Measurements from ENCODE around the gene BRINP1. TPM values are rescaled to one million over a fixed set of nuclear protein-coding genes. Genes with fewer than 3 reads are reported as not detected.

Gene BRINP1
- total RNA-seq, 2 experiments from 2014 or later: not detected

GRCh38 chr9:119165131-119165530 is 204.1 kb downstream of the BRINP1 start:
- ChIA-PET POLR2A (no interaction called here), CTCF (no interaction called here)
- intact Hi-C loops (cut with micrococcal nuclease): no loop called here
- H3K27me3 Mint-ChIP-seq: peaks cover 4% of the 10 kb centered on the region
- no peak for DNase-seq
- H3K4me1 Mint-ChIP-seq (ENCODE audit: low read depth): no peaks in the 10 kb centered on the region
- H3K9me3 Mint-ChIP-seq: peaks cover 2% of the 10 kb centered on the region
- H3K27ac Mint-ChIP-seq: no peak overlapping the region
- no peak overlapping the region for H3K4me3 Mint-ChIP-seq
- H3K36me3 Mint-ChIP-seq: no peaks in the 10 kb centered on the region

- Mint-ChIP-seq H3K9me3 (peaks cover 2% of the 10 kb centered on the region), H3K27me3 (peaks cover 4% of the 10 kb centered on the region), H3K27ac (no peak overlapping the region), H3K4me1 (ENCODE audit: low read depth) (no peaks in the 10 kb centered on the region), H3K36me3 (no peaks in the 10 kb centered on the region), H3K4me3 (no peak overlapping the region)
- POLR2A ChIA-PET: no interaction called here
- CTCF ChIA-PET: no interaction called here
- no peak for DNase-seq
- intact Hi-C loops (cut with micrococcal nuclease): no loop called here
These were observed 204.5 kb downstream of the BRINP1 start for GRCh38 chr9:119164716-119165115.

GRCh38 chr9:119160551-119160950 is 208.7 kb downstream of the BRINP1 start:
- H3K27ac Mint-ChIP-seq: no peak overlapping the region
- H3K36me3 Mint-ChIP-seq: no peaks in the 10 kb centered on the region
- intact Hi-C loops (cut with micrococcal nuclease): no loop called here
- H3K4me1 Mint-ChIP-seq (ENCODE audit: low read depth): no peaks in the 10 kb centered on the region
- ChIA-PET POLR2A (no interaction called here), CTCF (no interaction called here)
- H3K4me3 Mint-ChIP-seq: no peak overlapping the region
- H3K9me3 Mint-ChIP-seq: peaks cover 4% of the 10 kb centered on the region
- H3K27me3 Mint-ChIP-seq: no peaks in the 10 kb centered on the region
- no peak for DNase-seq

GRCh38 chr9:119159386-119159785 is 209.8 kb downstream of the BRINP1 start:
- DNase-seq: no peak
- Mint-ChIP-seq H3K36me3 (no peaks in the 10 kb centered on the region), H3K27me3 (no peaks in the 10 kb centered on the region), H3K4me3 (no peak overlapping the region), H3K9me3 (peaks cover 4% of the 10 kb centered on the region), H3K27ac (no peak overlapping the region), H3K4me1 (ENCODE audit: low read depth) (no peaks in the 10 kb centered on the region)
- intact Hi-C loops (cut with micrococcal nuclease): no loop called here
- POLR2A ChIA-PET: no interaction called here
- CTCF ChIA-PET: no interaction called here

- CTCF ChIA-PET: no interaction called here
- Mint-ChIP-seq H3K4me3 (no peak overlapping the region), H3K4me1 (ENCODE audit: low read depth) (no peaks in the 10 kb centered on the region), H3K27ac (no peak overlapping the region), H3K36me3 (no peaks in the 10 kb centered on the region), H3K9me3 (peaks cover 2% of the 10 kb centered on the region), H3K27me3 (no peaks in the 10 kb centered on the region)
- no peak for DNase-seq
- POLR2A ChIA-PET: no interaction called here
- intact Hi-C loops (cut with micrococcal nuclease): no loop called here
These were observed 212.0 kb downstream of the BRINP1 start for GRCh38 chr9:119157196-119157595.

GRCh38 chr9:119156354-119156753 is 212.9 kb downstream of the BRINP1 start:
- no peaks in the 10 kb centered on the region for H3K36me3 Mint-ChIP-seq
- H3K27me3 Mint-ChIP-seq: no peaks in the 10 kb centered on the region
- no peak for DNase-seq
- ChIA-PET CTCF (no interaction called here), POLR2A (no interaction called here)
- H3K9me3 Mint-ChIP-seq: peaks cover 2% of the 10 kb centered on the region
- intact Hi-C loops (cut with micrococcal nuclease): no loop called here
- H3K27ac Mint-ChIP-seq: no peak overlapping the region
- H3K4me3 Mint-ChIP-seq: no peak overlapping the region
- no peaks in the 10 kb centered on the region for H3K4me1 Mint-ChIP-seq (ENCODE audit: low read depth)

GRCh38 chr9:119154527-119154926 is 214.7 kb downstream of the BRINP1 start:
- H3K36me3 Mint-ChIP-seq: no peaks in the 10 kb centered on the region
- H3K27me3 Mint-ChIP-seq: no peaks in the 10 kb centered on the region
- POLR2A ChIA-PET: no interaction called here
- no peak overlapping the region for H3K27ac Mint-ChIP-seq
- CTCF ChIA-PET: no interaction called here
- intact Hi-C loops (cut with micrococcal nuclease): no loop called here
- no peak for DNase-seq
- no peaks in the 10 kb centered on the region for H3K4me1 Mint-ChIP-seq (ENCODE audit: low read depth)
- H3K4me3 Mint-ChIP-seq: no peak overlapping the region
- H3K9me3 Mint-ChIP-seq: peaks cover 2% of the 10 kb centered on the region

GRCh38 chr9:119153402-119153801 is 215.8 kb downstream of the BRINP1 start:
- Mint-ChIP-seq H3K9me3 (peaks cover 2% of the 10 kb centered on the region), H3K36me3 (no peaks in the 10 kb centered on the region), H3K4me1 (ENCODE audit: low read depth) (no peaks in the 10 kb centered on the region), H3K27me3 (no peaks in the 10 kb centered on the region), H3K4me3 (no peak overlapping the region), H3K27ac (no peak overlapping the region)
- DNase-seq: no peak
- ChIA-PET POLR2A (no interaction called here), CTCF (no interaction called here)
- intact Hi-C loops (cut with micrococcal nuclease): no loop called here

GRCh38 chr9:119148855-119149254 is 220.4 kb downstream of the BRINP1 start:
- CTCF ChIA-PET: no interaction called here
- Mint-ChIP-seq H3K9me3 (no peaks in the 10 kb centered on the region), H3K27ac (no peak overlapping the region), H3K4me3 (no peak overlapping the region), H3K36me3 (no peaks in the 10 kb centered on the region), H3K4me1 (ENCODE audit: low read depth) (no peaks in the 10 kb centered on the region), H3K27me3 (no peaks in the 10 kb centered on the region)
- POLR2A ChIA-PET: no interaction called here
- intact Hi-C loops (cut with micrococcal nuclease): no loop called here
- no peak for DNase-seq

GRCh38 chr9:119137479-119137878 is 231.8 kb downstream of the BRINP1 start:
- CTCF ChIA-PET: no interaction called here
- no peak for DNase-seq
- no peak overlapping the region for H3K4me3 Mint-ChIP-seq

GRCh38 chr9:119126040-119126439 is 243.2 kb downstream of the BRINP1 start:
- Mint-ChIP-seq H3K27ac (no peak overlapping the region), H3K4me1 (ENCODE audit: low read depth) (no peaks in the 10 kb centered on the region), H3K4me3 (no peak overlapping the region), H3K36me3 (no peaks in the 10 kb centered on the region), H3K27me3 (no peaks in the 10 kb centered on the region), H3K9me3 (peaks cover 4% of the 10 kb centered on the region)
- POLR2A ChIA-PET: no interaction called here
- intact Hi-C loops (cut with micrococcal nuclease): no loop called here
- CTCF ChIA-PET: no interaction called here
- no peak for DNase-seq

More at GRCh38 chr9:119137479-119137878, 231.8 kb downstream of the BRINP1 start:
- no peaks in the 10 kb centered on the region for H3K4me1 Mint-ChIP-seq (ENCODE audit: low read depth)
- intact Hi-C loops (cut with micrococcal nuclease): no loop called here
- POLR2A ChIA-PET: no interaction called here
- no peaks in the 10 kb centered on the region for H3K36me3 Mint-ChIP-seq
- H3K9me3 Mint-ChIP-seq: peaks cover 10% of the 10 kb centered on the region
- no peaks in the 10 kb centered on the region for H3K27me3 Mint-ChIP-seq
- no peak overlapping the region for H3K27ac Mint-ChIP-seq

- DNase-seq: no peak
- Mint-ChIP-seq H3K4me3 (no peak overlapping the region), H3K36me3 (no peaks in the 10 kb centered on the region), H3K9me3 (peaks cover 4% of the 10 kb centered on the region), H3K27ac (no peak overlapping the region), H3K27me3 (no peaks in the 10 kb centered on the region), H3K4me1 (ENCODE audit: low read depth) (no peaks in the 10 kb centered on the region)
- intact Hi-C loops (cut with micrococcal nuclease): no loop called here
- ChIA-PET POLR2A (no interaction called here), CTCF (no interaction called here)
These were observed 247.3 kb downstream of the BRINP1 start for GRCh38 chr9:119121899-119122298.

- H3K4me3 Mint-ChIP-seq: no peak overlapping the region
- H3K4me1 Mint-ChIP-seq (ENCODE audit: low read depth): no peaks in the 10 kb centered on the region
- CTCF ChIA-PET: no interaction called here
- peaks cover 5% of the 10 kb centered on the region for H3K9me3 Mint-ChIP-seq
- intact Hi-C loops (cut with micrococcal nuclease): no loop called here
- no peak for DNase-seq
- POLR2A ChIA-PET: no interaction called here
- H3K27me3 Mint-ChIP-seq: no peaks in the 10 kb centered on the region
- H3K27ac Mint-ChIP-seq: no peak overlapping the region
- no peaks in the 10 kb centered on the region for H3K36me3 Mint-ChIP-seq
These were observed 251.8 kb downstream of the BRINP1 start for GRCh38 chr9:119117409-119117808.
